HG03354 (cell line): ENCODE data around the gene SPSB1.

Experiments used
- ATAC-seq: cut with Tn5 transposase; IDR thresholded peaks from one replicate; pipeline ENCODE4 v1.9.1; 2021; ENCODE audit warnings: mild to moderate bottlenecking; ENCODE audit not compliant: unreplicated experiment, poor library complexity, severe bottlenecking

The SPSB1 gene

GRCh38 chr1:9275567-9276034, 17.1 kb upstream of the SPSB1 start:
- peak; percentile 90 for ATAC-seq

DNA sequence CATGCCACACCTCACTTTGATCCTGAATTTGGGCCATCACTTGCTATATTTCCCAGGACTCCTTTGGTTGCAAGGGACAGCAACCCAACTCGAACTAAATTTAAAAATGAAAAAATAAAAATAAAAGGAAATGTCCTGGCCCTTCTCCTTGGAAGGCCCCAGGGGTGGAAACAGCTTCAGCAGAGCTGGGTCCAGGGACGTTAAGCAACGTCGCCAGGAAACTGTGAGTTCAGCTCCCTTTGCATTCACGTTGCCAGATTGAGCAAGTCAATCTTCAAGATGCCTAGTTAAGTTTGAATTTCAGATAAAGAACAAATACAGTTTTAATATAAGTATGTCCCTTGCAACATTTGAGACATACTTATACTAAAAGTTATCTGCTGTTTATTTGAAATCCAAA, 14.6 kb upstream of the SPSB1 start:
- ATAC-seq = no peak

GRCh38 chr1:9278585-9279153, 14.0 kb upstream of the SPSB1 start:
- no peak for ATAC-seq

DNA sequence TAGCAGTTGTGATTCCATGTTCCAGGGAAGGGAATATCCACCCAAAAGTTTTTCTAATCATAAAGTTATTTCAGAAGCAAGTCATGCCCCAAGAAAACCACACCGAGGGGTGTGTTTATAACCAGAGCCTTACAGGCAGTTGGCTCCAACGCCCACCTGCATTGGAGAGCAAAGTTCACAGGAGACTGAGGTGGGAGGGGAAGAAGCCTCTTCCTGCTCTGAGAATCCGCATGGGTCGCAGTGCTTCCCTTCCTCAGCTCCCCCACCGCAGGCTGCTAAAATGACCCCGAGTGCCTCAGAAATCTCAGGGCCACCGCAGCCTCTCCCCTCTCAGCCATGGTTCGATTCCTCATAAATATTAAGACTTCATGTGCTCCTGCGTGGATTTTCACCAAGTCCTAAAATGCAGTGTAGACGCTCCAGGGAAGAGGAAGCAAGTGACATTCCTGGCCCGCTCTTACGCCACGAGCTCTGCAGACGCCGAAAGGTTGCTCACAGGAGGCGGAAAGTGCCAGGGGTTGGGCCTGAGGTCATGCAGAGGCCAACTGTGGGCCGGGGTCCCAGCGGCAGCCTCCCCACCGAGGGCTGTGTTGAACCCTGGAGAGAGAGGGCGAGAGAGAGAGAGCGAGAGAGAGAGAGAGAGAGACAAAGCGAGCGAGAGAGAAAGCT, 13.4 kb upstream of the SPSB1 start:
- ATAC-seq = no peak

- no peak for ATAC-seq
Observed at GRCh38 chr1:9280015-9280860, 12.5 kb upstream of the SPSB1 start.

DNA sequence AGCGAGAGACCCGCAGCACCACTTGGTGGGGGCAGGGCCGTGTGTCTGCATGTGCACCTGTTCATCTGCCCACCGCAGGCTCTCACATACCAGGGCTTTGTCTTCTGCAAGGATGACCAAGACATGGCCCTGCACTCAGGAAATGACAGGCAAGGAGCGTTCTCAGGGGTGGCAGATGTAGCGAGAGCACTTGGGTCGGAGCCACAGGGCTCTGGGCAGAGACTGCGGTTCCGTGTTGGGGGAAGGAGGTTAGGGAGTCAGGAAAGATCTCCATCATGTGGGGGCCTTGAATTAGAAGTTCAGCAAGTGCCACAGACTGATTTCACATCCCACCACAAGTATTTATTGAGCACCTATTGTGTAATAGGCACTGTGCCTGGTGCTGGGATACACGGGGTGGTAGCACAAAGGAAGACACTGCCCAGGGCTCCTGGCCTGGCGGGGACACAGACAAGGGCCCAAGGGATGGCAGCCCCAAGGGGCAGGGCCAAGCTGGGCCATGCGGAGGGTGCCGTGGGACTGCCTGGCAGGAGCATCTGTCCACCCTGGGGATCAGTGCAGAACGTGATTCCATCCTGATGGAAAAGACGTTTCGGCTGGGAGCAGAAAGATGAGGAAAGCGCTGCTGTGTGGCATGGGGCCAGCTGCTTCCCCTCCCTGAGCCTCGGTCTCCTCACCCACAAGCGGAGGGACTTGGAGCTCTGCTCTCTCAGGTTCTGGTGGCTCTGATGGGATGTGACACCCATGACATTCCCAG, 11.4 kb upstream of the SPSB1 start:
- no peak for ATAC-seq

- no peak for ATAC-seq
Observed at GRCh38 chr1:9281908-9282695, 10.6 kb upstream of the SPSB1 start.

DNA sequence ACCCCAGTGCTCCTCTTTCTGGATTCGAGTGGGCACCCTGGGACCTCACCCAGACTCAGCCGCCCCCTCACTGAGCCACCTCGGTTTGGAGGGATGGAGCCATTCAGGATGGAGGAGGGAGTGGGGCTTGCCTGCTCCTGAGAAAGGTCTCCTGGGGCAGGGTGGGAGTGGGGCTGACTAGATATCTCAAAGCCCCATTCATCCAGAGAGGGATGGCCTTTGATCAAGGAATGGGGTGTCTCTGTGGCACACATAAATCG, 10.1 kb upstream of the SPSB1 start:
- no peak for ATAC-seq

DNA sequence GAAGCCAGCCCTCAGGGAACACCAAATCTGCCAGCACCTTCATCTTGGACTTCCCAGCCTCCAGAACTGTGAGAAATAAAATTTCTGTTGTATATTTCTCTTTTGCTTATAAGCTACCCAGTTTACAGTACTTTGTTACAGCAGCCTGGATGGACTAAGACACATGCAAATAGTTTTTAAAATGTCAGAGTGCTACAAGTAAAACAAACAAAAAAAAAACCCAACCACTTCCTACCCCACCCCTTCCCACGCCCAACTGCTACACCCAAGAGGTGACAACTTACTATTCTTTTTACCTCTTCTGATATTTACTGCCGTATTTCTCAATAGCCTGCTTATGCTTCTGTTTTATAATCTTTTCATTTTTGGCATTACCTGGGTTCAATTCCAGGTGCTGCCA, 8.6 kb upstream of the SPSB1 start:
- no peak for ATAC-seq

GRCh38 chr1:9286556-9286955, 6.1 kb upstream of the SPSB1 start:
- no peak for ATAC-seq

GRCh38 chr1:9289090-9289534, 3.6 kb upstream of the SPSB1 start:
- ATAC-seq = no peak

- no peak for ATAC-seq
Observed at GRCh38 chr1:9289711-9290485, 2.8 kb upstream of the SPSB1 start.

DNA sequence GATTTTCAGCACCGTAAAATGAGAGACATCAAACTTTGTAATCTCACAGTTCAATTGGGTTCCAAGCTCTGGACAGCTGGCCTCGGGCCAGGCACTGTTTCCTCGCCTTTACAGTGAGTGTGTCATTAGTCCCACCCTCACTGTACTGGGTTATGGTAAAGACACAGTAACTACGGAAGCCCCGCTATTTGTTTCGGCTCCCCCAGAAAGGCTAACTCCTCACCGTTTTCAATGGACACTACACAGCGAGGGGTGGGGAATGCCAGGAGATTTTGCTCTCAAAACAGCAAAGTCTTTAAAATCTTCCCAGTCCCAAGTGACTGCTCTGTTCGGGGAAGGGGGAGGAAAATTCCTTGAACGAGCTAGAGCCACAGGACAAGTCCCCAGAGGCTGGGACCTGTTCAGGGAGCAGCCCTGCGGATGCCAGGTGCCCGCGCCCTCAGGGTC, 757 bp upstream of the SPSB1 start:
- ATAC-seq = no peak

- ATAC-seq = no peak
Observed at GRCh38 chr1:9293241-9293532, 493 bp downstream of the SPSB1 start.

DNA sequence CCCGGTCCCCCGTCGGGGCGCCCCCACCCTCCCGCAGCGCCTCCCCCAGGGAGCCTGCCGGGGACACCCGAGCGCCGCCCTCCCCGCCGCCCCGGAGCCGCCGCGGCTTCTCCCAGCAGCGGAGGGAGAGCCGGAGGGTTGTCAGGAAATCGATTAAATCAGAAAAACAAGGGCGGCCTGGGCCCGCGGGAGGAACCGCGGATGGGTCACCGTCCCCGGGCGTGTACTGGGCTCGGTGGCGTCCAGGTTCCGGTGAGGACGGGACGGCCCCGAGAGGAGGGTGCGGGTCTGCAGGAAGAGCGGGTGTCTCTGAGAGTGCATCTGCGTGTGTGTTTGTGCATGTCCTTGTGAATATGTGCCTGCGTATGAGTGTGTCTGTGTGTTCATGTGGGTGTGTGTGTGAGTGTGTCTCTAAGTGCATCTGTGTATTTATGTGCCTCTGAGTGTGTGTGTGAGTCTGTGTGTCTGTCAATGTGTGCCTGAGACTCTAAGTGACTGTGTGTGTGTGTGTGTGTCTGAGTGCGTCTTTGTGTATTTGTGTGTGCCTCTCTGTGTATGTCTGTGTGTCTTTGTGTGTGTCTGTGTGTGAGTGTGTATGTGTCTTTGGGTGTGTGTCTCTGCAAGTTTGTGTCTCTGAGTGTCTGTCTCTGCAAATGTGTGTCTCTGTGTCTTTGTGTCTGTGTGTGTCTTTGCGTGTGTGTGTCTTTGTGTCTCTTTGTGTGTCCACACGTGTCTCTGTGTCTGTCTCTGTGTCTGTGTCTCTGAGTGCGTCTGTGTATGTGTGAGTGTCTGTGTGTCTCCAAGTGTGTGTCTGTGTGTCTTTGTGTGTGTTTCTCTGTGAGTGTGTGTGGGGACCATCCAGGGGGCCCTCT, 1.1 kb downstream of the SPSB1 start:
- ATAC-seq = no peak

DNA sequence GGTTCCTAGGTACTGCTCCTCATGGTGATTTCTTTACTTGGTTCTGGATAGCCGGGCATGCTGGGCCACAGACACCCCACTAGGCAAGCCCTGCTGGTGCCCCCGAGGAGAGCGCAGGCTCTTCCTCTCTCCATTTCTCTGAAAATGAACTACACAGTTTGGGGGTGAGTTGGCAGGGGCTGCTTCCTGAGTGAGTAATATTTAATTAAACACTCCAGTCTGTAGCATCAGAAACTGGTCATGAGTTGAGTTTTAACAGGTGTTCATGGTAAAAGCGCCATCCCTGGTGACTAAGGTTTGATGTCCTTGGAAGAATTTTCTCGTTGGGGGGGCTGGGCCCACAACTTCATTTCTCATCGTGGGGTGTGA, 1.7 kb downstream of the SPSB1 start:
- ATAC-seq = no peak

- peak; percentile 68 for ATAC-seq
Observed at GRCh38 chr1:9294910-9295636, 2.4 kb downstream of the SPSB1 start.

DNA sequence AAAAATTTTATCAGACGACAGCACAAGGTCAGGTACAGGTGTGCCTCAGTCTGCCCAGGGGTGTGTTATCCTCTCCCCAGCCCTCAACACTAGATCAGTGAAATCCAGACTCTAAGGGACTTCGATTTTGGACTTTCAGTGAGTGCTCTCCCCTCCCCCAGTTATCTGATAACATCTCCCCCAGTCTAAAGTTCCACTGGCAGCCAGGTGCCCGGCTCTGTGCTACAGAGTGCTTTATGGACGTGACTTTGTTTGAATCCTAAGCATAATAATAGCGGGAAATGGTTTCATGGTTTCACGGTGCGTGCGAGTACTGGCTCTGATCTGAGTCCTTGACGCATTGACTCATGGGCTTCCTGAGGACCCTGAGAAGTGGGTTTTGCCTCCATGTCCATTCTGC, 3.2 kb downstream of the SPSB1 start:
- ATAC-seq = no peak
